Ammon's horn (tissue), 1 donor: Measurements from ENCODE around the gene MTHFSD.

Experiments
- DNase-seq: peaks from one replicate; pipeline ENCODE4 v3.0.0-alpha.2; 2016; ENCODE audit warnings: low spot score

The MTHFSD gene

GRCh38 chr16:86570558-86571529, 15.8 kb upstream of the MTHFSD start:
- DNase-seq: no peak

- DNase-seq: no peak
Observed at GRCh38 chr16:86569701-86570447, 14.8 kb upstream of the MTHFSD start.

GRCh38 chr16:86568677-86569623, 13.9 kb upstream of the MTHFSD start:
- DNase-seq: no peak

DNA sequence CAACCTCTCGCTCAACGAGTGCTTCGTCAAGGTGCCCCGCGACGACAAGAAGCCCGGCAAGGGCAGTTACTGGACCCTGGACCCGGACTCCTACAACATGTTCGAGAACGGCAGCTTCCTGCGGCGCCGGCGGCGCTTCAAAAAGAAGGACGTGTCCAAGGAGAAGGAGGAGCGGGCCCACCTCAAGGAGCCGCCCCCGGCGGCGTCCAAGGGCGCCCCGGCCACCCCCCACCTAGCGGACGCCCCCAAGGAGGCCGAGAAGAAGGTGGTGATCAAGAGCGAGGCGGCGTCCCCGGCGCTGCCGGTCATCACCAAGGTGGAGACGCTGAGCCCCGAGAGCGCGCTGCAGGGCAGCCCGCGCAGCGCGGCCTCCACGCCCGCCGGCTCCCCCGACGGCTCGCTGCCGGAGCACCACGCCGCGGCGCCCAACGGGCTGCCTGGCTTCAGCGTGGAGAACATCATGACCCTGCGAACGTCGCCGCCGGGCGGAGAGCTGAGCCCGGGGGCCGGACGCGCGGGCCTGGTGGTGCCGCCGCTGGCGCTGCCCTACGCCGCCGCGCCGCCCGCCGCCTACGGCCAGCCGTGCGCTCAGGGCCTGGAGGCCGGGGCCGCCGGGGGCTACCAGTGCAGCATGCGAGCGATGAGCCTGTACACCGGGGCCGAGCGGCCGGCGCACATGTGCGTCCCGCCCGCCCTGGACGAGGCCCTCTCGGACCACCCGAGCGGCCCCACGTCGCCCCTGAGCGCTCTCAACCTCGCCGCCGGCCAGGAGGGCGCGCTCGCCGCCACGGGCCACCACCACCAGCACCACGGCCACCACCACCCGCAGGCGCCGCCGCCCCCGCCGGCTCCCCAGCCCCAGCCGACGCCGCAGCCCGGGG, 12.9 kb upstream of the MTHFSD start:
- DNase-seq: no peak

- DNase-seq: no peak
Observed at GRCh38 chr16:86566966-86567700, 12.1 kb upstream of the MTHFSD start.

GRCh38 chr16:86566601-86566965, 11.5 kb upstream of the MTHFSD start, which contains the start of gene FOXC2:
FOXC2 (plus strand) TSS chr16:86566829; CDS start chr16:86567336, 507 bp downstream.
- no peak for DNase-seq

DNA sequence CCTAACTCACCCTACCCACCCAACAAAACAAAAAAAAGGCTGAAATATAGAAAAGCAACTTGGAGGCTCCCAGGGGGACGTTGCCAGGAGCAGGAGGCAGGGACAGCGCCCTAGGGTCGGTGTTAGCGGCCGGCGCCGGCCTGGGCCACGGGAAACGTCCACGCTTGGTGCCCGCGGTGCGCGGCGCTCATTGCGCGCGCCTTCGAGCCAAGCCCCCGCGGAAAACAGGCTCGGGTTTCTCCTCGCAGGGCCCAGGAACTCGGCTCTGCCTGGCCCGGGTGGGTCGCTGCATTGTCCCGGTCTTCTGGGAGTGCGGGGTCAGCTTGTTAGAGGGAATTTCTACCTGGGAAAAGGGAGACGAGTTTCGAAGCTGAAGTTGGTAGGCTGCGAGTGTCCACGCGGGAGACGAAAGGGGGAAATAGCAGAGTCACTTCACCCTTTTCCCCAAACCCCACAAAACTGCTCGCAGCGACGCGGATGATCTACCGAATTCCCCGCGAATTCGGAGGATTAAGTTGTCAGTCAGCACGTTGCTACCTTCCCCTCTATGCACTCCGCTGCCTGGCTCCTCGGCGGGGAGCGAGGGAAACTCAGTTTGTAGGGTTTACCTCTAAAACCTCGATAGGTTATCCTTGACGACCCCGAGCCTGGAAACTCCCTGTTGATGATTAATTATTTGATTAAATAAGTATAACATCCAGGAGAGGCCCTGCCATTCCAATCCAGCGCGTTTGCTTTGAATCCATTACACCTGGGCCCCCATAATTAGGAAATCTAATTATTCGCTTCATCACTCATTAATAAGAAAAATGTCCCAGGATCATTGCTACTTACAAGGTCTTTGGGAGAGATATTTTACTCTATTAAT, 10.8 kb upstream of the MTHFSD start:
- no peak for DNase-seq

DNA sequence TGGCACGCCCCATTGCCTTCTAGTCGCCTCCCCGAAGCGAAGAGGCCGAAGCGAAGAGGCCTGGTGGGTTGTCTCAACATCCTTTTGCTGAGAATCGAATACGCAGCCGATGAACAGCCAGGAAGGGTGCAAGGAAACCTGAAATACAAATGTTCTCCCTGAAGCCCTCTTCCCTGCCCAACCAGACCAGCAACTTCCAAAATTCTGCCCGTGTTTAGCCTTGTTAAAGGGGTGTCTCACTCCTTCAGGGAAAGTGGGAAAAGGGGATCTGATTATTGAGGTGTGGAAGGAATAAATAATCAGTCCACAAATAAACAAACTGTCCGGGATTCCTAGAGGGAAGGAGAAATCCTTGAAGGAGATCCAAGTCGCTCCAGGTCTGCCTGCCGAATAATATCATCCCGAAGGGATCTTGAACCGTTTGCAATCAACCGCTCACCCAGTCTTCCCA, 10.2 kb upstream of the MTHFSD start:
- DNase-seq: no peak

DNA sequence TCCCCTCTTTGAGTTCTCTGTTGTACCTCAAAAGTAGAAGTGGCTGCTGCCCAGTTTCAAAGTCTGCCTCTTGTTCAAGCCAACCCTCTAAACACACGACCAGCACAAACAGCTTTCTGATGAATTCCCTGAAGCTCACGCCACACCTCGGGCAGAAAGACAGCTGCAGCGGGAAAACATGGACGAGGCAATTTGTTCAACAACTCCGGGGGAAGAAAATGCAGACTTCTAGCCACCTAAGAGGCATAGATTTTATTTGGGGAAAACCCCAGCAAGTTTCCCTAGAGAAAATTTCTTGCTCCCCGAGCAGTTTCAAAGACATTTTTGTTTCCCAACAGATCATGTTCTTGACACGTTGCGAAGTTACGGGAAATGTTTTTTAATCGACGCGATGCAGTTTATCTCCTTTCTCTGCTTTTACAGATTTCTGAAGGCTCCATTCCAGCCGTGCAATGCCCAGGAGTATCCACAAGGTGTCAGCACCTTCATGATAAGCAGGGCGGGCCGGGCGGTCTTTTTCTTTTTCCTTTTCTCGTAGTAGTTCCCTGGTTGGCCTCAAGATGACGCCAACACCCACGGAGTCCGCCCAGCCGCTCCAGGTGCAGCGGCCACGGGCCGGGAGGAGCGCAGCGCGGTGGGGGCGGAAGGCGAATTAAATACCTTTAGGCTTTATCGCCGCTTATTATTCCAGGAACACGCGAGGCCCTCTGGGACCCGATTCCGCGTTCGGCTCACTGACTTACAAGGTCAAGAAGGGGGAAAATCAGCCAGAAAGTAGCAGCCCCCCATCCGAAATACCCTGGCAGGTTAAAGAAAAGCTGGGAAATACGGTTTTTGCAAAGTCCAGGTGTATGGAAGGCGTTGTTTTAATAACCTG, 8.7 kb upstream of the MTHFSD start:
- DNase-seq: peak; percentile 89

DNA sequence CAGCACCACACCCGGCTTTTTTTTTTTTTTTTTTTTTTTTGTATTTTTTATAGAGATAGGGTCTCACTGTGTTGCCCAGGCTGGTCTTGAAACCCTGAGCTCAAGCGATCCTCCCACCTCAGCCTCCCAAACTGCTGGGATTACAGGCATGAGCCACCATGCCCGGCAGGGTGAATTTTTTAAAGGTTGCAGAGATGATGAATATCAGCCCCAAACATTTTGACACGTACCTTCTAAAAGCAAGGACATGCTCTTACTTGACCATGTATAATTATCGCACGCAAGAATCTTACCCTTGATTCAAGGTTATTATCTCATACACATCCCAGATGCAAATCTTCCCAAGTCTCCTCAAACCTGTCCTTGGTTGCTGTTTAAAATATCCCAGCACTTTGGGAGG, 7.3 kb upstream of the MTHFSD start:
- DNase-seq: no peak

GRCh38 chr16:86559802-86560305, 4.8 kb upstream of the MTHFSD start:
- no peak for DNase-seq

DNA sequence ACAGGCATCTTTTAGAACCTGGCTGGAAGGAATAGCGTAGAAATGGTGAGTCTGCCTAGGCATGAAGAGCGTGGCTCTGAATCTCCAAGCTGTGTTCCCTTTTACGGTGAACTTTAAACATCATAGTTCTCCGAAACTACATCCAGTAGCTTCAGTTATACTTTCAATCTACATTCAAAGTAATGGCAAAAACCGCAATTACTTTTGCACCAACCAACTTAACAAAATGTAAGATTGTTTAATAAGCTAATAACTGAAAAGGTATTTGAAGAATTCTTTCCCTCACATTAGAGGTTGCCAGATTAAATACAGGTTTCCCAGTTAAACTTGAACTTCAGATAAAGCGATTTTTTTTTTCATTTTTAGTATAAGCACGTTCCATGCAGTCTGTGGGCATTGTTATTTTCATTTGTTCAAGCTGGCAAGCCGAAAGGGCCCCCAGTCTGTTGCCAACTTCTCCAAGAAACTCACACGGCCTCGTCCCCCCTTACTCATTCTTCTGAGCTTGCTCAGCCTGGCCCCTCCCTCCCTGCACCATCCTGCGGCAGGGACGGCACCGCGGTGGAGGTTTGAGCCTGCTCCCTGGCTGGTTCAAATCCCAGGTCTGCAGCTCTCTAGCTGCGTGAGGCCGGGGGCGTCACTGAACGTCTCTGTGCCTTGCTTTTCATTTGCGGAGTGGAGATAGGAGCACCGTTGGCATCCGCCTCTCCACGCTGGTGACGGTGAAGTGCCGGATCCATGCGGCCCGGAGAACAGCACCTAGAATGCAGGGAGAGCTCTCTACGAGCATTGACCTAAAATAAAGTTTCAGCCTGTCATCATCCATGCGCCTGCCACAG, 3.5 kb upstream of the MTHFSD start:
- no peak for DNase-seq

DNA sequence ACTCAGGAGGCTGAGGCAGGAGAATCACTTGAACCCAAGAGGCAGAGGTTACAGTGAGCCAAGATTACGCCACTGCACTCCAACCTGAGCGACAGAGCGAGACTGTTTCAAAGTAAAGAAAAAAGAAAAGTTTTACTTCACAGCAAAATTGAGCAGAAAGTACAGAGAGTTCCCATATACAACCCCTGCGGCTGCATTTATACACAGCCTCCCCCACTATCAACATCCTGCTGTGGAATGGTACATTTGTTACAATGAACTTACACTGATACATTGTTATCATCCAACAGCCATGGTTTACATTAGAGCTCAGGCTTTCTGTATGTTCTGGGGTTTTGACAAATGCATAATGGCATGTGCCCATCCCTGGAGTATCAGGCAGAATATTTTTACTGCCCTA, 2.6 kb upstream of the MTHFSD start:
- no peak for DNase-seq

- no peak for DNase-seq
Observed at GRCh38 chr16:86556576-86556975, 1.5 kb upstream of the MTHFSD start.

GRCh38 chr16:86555704-86556075, 655 bp upstream of the MTHFSD start:
- DNase-seq: peak; percentile 11

DNA sequence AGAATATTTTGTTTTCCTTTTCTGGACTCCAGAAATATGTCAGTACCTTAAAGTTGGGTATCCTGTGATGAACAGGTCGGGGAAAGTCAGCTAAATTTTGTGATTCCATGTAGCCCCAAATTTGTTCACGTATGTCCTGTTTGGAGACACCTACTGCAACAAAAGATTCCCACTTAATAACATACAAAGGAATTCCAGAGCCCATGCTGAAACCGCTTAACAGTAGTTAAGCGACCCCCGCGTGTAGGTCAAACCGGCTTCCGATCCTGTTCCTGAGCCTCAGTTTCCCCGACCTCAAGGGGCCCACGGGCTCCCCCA, 477 bp downstream of the MTHFSD start:
- no peak for DNase-seq

- DNase-seq: no peak
Observed at GRCh38 chr16:86553356-86553755, 1.7 kb downstream of the MTHFSD start.
